ENCODE results near the gene PINLYP. TPM values are rescaled to one million over a fixed set of nuclear protein-coding genes. Genes with fewer than 3 reads are reported as not detected.

Gene PINLYP
- total RNA-seq, 6 experiments from 2014 or later = 0.58 to 1.5 (median 0.81) TPM; not detected in 1

GRCh38 chr19:43534305-43534815 is 41.2 kb upstream of the PINLYP start:
- no peaks in the 10 kb centered on the region for H3K9me3 ChIP-seq
- peak overlapping the region; percentile 54 to 65 (median 65) for H3K4me3 ChIP-seq
- H3K27ac ChIP-seq = no peak overlapping the region
- H3K36me3 ChIP-seq = no peaks in the 10 kb centered on the region
- ATAC-seq (no peak), DNase-seq (no peak)
- no peaks in the 10 kb centered on the region for H3K4me1 ChIP-seq
- H3K27me3 ChIP-seq = no peaks in the 10 kb centered on the region
- 40% methylated on average over 14 of the region's 17 CpGs for WGBS (ENCODE audit: insufficient coverage, low coverage, low lambda C conversion rate, missing lambda C conversion rate)
- intact Hi-C loops (cut with DNase I) = no loop called here
- TF ChIP-seq POLR2A (IDR thresholded peaks at IDR 0.05) = no peak
- no peak for TF ChIP-seq CTCF (IDR thresholded peaks at IDR 0.05)

GRCh38 chr19:43534816-43535761 is 40.5 kb upstream of the PINLYP start:
- ATAC-seq (no peak), DNase-seq (peak; percentile 67 to 70 (median 68))
- H3K9me3 ChIP-seq = no peaks in the 10 kb centered on the region
- no peak overlapping the region for H3K4me3 ChIP-seq
- H3K36me3 ChIP-seq = no peaks in the 10 kb centered on the region
- no peaks in the 10 kb centered on the region for H3K4me1 ChIP-seq
- no peaks in the 10 kb centered on the region for H3K27me3 ChIP-seq
- H3K27ac ChIP-seq = no peak overlapping the region
- intact Hi-C loops (cut with DNase I) = no loop called here
- 49% methylated on average over 18 of the region's 62 CpGs for WGBS (ENCODE audit: insufficient coverage, low coverage, low lambda C conversion rate, missing lambda C conversion rate)
- TF ChIP-seq POLR2A (IDR thresholded peaks at IDR 0.05) (no peak), CTCF (IDR thresholded peaks at IDR 0.05) (peak; percentile 47 to 58 (median 50))

GRCh38 chr19:43538922-43539321 is 36.7 kb upstream of the PINLYP start:
- TF ChIP-seq POLR2A (IDR thresholded peaks at IDR 0.05) (no peak), CTCF (IDR thresholded peaks at IDR 0.05) (no peak)
- H3K4me3 ChIP-seq = no peak overlapping the region
- intact Hi-C loops (cut with DNase I) = no loop called here
- H3K9me3 ChIP-seq = no peaks in the 10 kb centered on the region
- no peak overlapping the region for H3K27ac ChIP-seq
- no peaks in the 10 kb centered on the region for H3K27me3 ChIP-seq
- H3K4me1 ChIP-seq = peaks cover 0 to 10% (median 0%) of the 10 kb centered on the region in 4 donors
- H3K36me3 ChIP-seq = peaks cover 0 to 2% (median 0%) of the 10 kb centered on the region in 4 donors
- DNase-seq = no peak
- ATAC-seq = no peak

- no peaks in the 10 kb centered on the region for H3K9me3 ChIP-seq
- H3K36me3 ChIP-seq = peaks cover 0 to 2% (median 0%) of the 10 kb centered on the region in 4 donors
- no peak overlapping the region for H3K27ac ChIP-seq
- DNase-seq (no peak), ATAC-seq (no peak)
- TF ChIP-seq POLR2A (IDR thresholded peaks at IDR 0.05) = no peak
- no peak for TF ChIP-seq CTCF (IDR thresholded peaks at IDR 0.05)
- H3K4me1 ChIP-seq = peaks cover 0 to 10% (median 0%) of the 10 kb centered on the region in 4 donors
- no peaks in the 10 kb centered on the region for H3K27me3 ChIP-seq
- intact Hi-C loops (cut with DNase I) = no loop called here
- no peak overlapping the region for H3K4me3 ChIP-seq
- no CpG with 5 or more reads among the region's 3 CpGs for WGBS (ENCODE audit: insufficient coverage, low coverage, low lambda C conversion rate, missing lambda C conversion rate)
Measured at GRCh38 chr19:43540381-43540780, 35.2 kb upstream of the PINLYP start.

All from right lobe of liver (tissue), 6 donors.